Testis (tissue), 2 donors: Measurements from ENCODE around the gene CXorf66.

Experiments
- CTCF ChIP-seq, 3 experiments: fragments of 450-650 bp in 2 of 3; fragments of 200-600 bp in 1 of 3; sonication (generic) in 1 of 3; IDR thresholded peaks; one replicate each; pipeline ENCODE4 v1.5.1; 2016 to 2019; ENCODE audit warnings: antibody characterized with exemption in 3 of 3, mild to moderate bottlenecking in 2 of 3, moderate library complexity in 1 of 3
- POLR2A ChIP-seq: fragments of 450-650 bp; IDR thresholded peaks from one replicate; pipeline ENCODE4 v1.6.1; 2017; ENCODE audit warnings: antibody characterized with exemption, mild to moderate bottlenecking, moderate library complexity

GRCh38 chrX:139971394-139971749, 6.1 kb upstream of the CXorf66 start:
- TF ChIP-seq CTCF (IDR thresholded peaks at IDR 0.05) (no peak), POLR2A (no peak)
